ENCODE results near the gene TBPL2. TPM values are rescaled to one million over a fixed set of nuclear protein-coding genes. Genes with fewer than 3 reads are reported as not detected.

Gene TBPL2
- total RNA-seq, 1 donor from 2014 or later, result not detected

- DNase-seq (ENCODE audit: low read depth, low spot score), result no peak
- Mint-ChIP-seq H3K27ac (ENCODE audit: unreplicated experiment) (no peak overlapping the region), H3K4me1 (no peaks in the 10 kb centered on the region), H3K27me3 (ENCODE audit: low read depth) (no peaks in the 10 kb centered on the region), H3K4me3 (no peak overlapping the region), H3K36me3 (ENCODE audit: low read depth) (peaks cover 2% of the 10 kb centered on the region), H3K9me3 (no peaks in the 10 kb centered on the region)
- TF ChIP-seq CTCF (conservative IDR thresholded peaks at IDR 0.05), result no peak
These were observed 51.1 kb downstream of the TBPL2 start for GRCh38 chr14:55389330-55389729.

GRCh38 chr14:55388160-55388559, 52.3 kb downstream of the TBPL2 start:
- H3K27me3 Mint-ChIP-seq (ENCODE audit: low read depth), result no peaks in the 10 kb centered on the region
- H3K4me1 Mint-ChIP-seq, result no peaks in the 10 kb centered on the region
- H3K4me3 Mint-ChIP-seq, result no peak overlapping the region
- H3K9me3 Mint-ChIP-seq, result no peaks in the 10 kb centered on the region
- no peak overlapping the region for H3K27ac Mint-ChIP-seq (ENCODE audit: unreplicated experiment)
- H3K36me3 Mint-ChIP-seq (ENCODE audit: low read depth), result peaks cover 2% of the 10 kb centered on the region
- no peak for DNase-seq (ENCODE audit: low read depth, low spot score)
- TF ChIP-seq CTCF (conservative IDR thresholded peaks at IDR 0.05), result no peak

- no peak for TF ChIP-seq CTCF (conservative IDR thresholded peaks at IDR 0.05)
- Mint-ChIP-seq H3K36me3 (ENCODE audit: low read depth) (peaks cover 2% of the 10 kb centered on the region), H3K4me3 (no peak overlapping the region), H3K9me3 (no peaks in the 10 kb centered on the region), H3K27me3 (ENCODE audit: low read depth) (no peaks in the 10 kb centered on the region), H3K27ac (ENCODE audit: unreplicated experiment) (no peak overlapping the region), H3K4me1 (no peaks in the 10 kb centered on the region)
- DNase-seq (ENCODE audit: low read depth, low spot score), result no peak
These were observed 53.3 kb downstream of the TBPL2 start for GRCh38 chr14:55387121-55387520.

GRCh38 chr14:55386037-55386808, 54.2 kb downstream of the TBPL2 start:
- peaks cover 4% of the 10 kb centered on the region for H3K36me3 Mint-ChIP-seq (ENCODE audit: low read depth)
- no peak overlapping the region for H3K4me3 Mint-ChIP-seq
- H3K4me1 Mint-ChIP-seq, result no peaks in the 10 kb centered on the region
- H3K27ac Mint-ChIP-seq (ENCODE audit: unreplicated experiment), result peak overlapping the region; percentile 38
- TF ChIP-seq CTCF (conservative IDR thresholded peaks at IDR 0.05), result no peak
- H3K27me3 Mint-ChIP-seq (ENCODE audit: low read depth), result no peaks in the 10 kb centered on the region
- H3K9me3 Mint-ChIP-seq, result no peaks in the 10 kb centered on the region
- DNase-seq (ENCODE audit: low read depth, low spot score), result no peak

- TF ChIP-seq CTCF (conservative IDR thresholded peaks at IDR 0.05), result no peak
- H3K36me3 Mint-ChIP-seq (ENCODE audit: low read depth), result peaks cover 4% of the 10 kb centered on the region
These were observed 55.9 kb downstream of the TBPL2 start for GRCh38 chr14:55384536-55384935.

More at GRCh38 chr14:55384536-55384935, 55.9 kb downstream of the TBPL2 start:
- no peaks in the 10 kb centered on the region for H3K4me1 Mint-ChIP-seq
- no peak overlapping the region for H3K27ac Mint-ChIP-seq (ENCODE audit: unreplicated experiment)
- H3K9me3 Mint-ChIP-seq, result no peaks in the 10 kb centered on the region
- no peak for DNase-seq (ENCODE audit: low read depth, low spot score)
- no peak overlapping the region for H3K4me3 Mint-ChIP-seq
- no peaks in the 10 kb centered on the region for H3K27me3 Mint-ChIP-seq (ENCODE audit: low read depth)
